K562 (cell line): ENCODE results near the gene ABHD16A. TPM values are rescaled to one million over a fixed set of nuclear protein-coding genes. Genes with fewer than 3 reads are reported as not detected.

Experiments
- ARID3B ChIP-seq: fragments of 250-450 bp; sonication (Bioruptor Pico); IDR thresholded peaks from 2 replicates; pipeline ENCODE4 v1.4.0; 2020; ENCODE audit warnings: borderline replicate concordance
- ATF2 ChIP-seq: sonication (generic); formaldehyde crosslinking; IDR thresholded peaks from 2 replicates; pipeline ENCODE4 v1.8.1; 2022; ENCODE audit warnings: missing genetic modification reagents
- DIDO1 ChIP-seq: fragments of 450-650 bp; IDR thresholded peaks from 2 replicates; pipeline ENCODE4 v1.6.1; 2016; ENCODE audit warnings: low read depth, missing biosample characterization, missing genetic modification characterization
- EHMT2 ChIP-seq: fragments of 450-650 bp; IDR thresholded peaks from 2 replicates; pipeline ENCODE4 v1.6.1; 2018; ENCODE audit warnings: antibody characterized with exemption
- FOXP1 ChIP-seq: sonication (generic); formaldehyde crosslinking; IDR thresholded peaks from 2 replicates; pipeline ENCODE4 v1.8.0; 2022; ENCODE audit warnings: mild to moderate bottlenecking, missing genetic modification reagents
- HDAC2 ChIP-seq: fragments of 450-650 bp; IDR thresholded peaks from 2 replicates; pipeline ENCODE4 v1.6.1; 2016; ENCODE audit warnings: mild to moderate bottlenecking
- JUND ChIP-seq, 2 experiments: IDR thresholded peaks; 2 replicates in 1 of 2; 3 replicates in 1 of 2; pipeline ENCODE4 v1.6.1; 2011; ENCODE audit warnings: borderline replicate concordance in 2 of 2, low read depth in 2 of 2, low read length in 2 of 2, improper control_type of control experiment in 1 of 2, missing biosample characterization in 1 of 2, missing genetic modification characterization in 1 of 2, missing genetic modification reagents in 1 of 2
- NCOA4 ChIP-seq: fragments of 450-650 bp; IDR thresholded peaks from 2 replicates; pipeline ENCODE4 v1.6.1; 2018; ENCODE audit warnings: mild to moderate bottlenecking; ENCODE audit not compliant: partially characterized antibody
- NR0B1 ChIP-seq: fragments of 450-650 bp; IDR thresholded peaks from one replicate; pipeline ENCODE4 v1.6.1; 2018; ENCODE audit warnings: mild to moderate bottlenecking, moderate library complexity; ENCODE audit not compliant: partially characterized antibody
- NR2C1 ChIP-seq, 2 experiments: fragments of 450-650 bp; IDR thresholded peaks; 2 replicates each; pipeline ENCODE4 v1.6.1; 2017; ENCODE audit warnings: mild to moderate bottlenecking in 2 of 2, antibody characterized with exemption in 1 of 2, inconsistent platforms in 1 of 2, missing compliant biosample characterization in 1 of 2, missing genetic modification characterization in 1 of 2
- RREB1 ChIP-seq: fragments of 250-450 bp; sonication (Bioruptor Pico); IDR thresholded peaks from 2 replicates; pipeline ENCODE4 v1.4.0; 2020
- TRIM28 ChIP-seq: fragments of 450-650 bp; IDR thresholded peaks from 2 replicates; pipeline ENCODE4 v1.6.1; 2017
- ZBTB43 ChIP-seq: sonication (generic); formaldehyde crosslinking; IDR thresholded peaks from 2 replicates; pipeline ENCODE4 v1.8.0; 2023; ENCODE audit warnings: mild to moderate bottlenecking, missing genetic modification reagents
- ZNF778 ChIP-seq: fragments of 450-650 bp; formaldehyde crosslinking; IDR thresholded peaks from 2 replicates; pipeline ENCODE4 v1.4.0; 2020; ENCODE audit warnings: mild to moderate bottlenecking, moderate library complexity
- polyA plus RNA-seq, 8 experiments: library from polyadenylated mRNA; depleted of rRNA in 4 of 8; stranded (reverse) in 5 of 8; unstranded in 3 of 8; fragments of >200 nt; fragmentation: Nextera tagmentation in 2 of 8; fragmentation: Illumina TruSeq in 1 of 8; extraction: Ambion mirVana in 2 of 8; extraction: Trizol in 1 of 8; gene quantifications; 2 replicates each; pipeline versions ENCODE4 v1.2.1 to v1.2.3, GENCODE V29; 2011 to 2014; ENCODE audit warnings: inconsistent platforms in 1 of 8, missing spikeins in 1 of 8
- total RNA-seq, 7 experiments: library from RNA; depleted of rRNA in 6 of 7; stranded (reverse); fragments of >200 nt in 6 of 7; fragmentation: Illumina TruSeq in 2 of 7; extraction: Trizol in 2 of 7; gene quantifications; 2 replicates each; pipeline versions ENCODE4 v1.2.1 to v1.2.3, GENCODE V29; 2011 to 2021; ENCODE audit warnings: low replicate concordance in 1 of 7

The ABHD16A gene
- total and polyA plus RNA-seq, 9 of the 15 experiments (the other 6 are each of a cell fraction or from before 2014, with no cell fraction given), result 25.8 to 120 (median 81.6) TPM

GRCh38 chr6:31686483-31686882 is 16.6 kb downstream of the ABHD16A start (continued):
- 0 out of 2 replicates have a peak, but pooled peaks have one; percentile 15 for TF ChIP-seq ARID3B (CRISPR knock-in tag)
- TF ChIP-seq DIDO1 (tag), result no peak
- TF ChIP-seq JUND (IDR thresholded peaks at IDR 0.05; ENCODE audit: borderline replicate concordance, low read depth, low read length), result peak; percentile 31; the same call in 1 of the 2 replicates
- no peak; the same call in 2 of the 3 replicates for TF ChIP-seq JUND (tag; IDR thresholded peaks at IDR 0.05; ENCODE audit: borderline replicate concordance, low read depth, low read length)
- no peak for TF ChIP-seq NR0B1
- no peak for TF ChIP-seq ZBTB43 (CRISPR knock-in tag)
- no peak for TF ChIP-seq NR2C1 (IDR thresholded peaks at IDR 0.05)
- TF ChIP-seq NR2C1 (tag; IDR thresholded peaks at IDR 0.05), result no peak
- 0 out of 2 replicates have a peak, but pooled peaks have one; percentile 24 for TF ChIP-seq FOXP1
- 0 out of 2 replicates have a peak, but pooled peaks have one; percentile 26 for TF ChIP-seq TRIM28
- no peak for TF ChIP-seq NCOA4
- TF ChIP-seq EHMT2, result 0 out of 2 replicates have a peak, but pooled peaks have one; percentile 46
- TF ChIP-seq ATF2 (CRISPR knock-in tag), result no peak
- TF ChIP-seq HDAC2, result peak; percentile 42; the same call in 1 of the 2 replicates
- 0 out of 2 replicates have a peak, but pooled peaks have one; percentile 64 for TF ChIP-seq RREB1 (CRISPR knock-in tag)
- TF ChIP-seq ZNF778 (CRISPR knock-in tag), result no peak
